HEK293 (cell line): ENCODE data around the gene ABHD11.
A peak's percentile ranks its signal among the peaks of the same experiment; 100 is the strongest.

Source experiments
- KLF1 ChIP-seq: fragments of 450-650 bp; formaldehyde crosslinking; IDR thresholded peaks from 2 replicates; pipeline ENCODE4 v1.5.1; 2016; ENCODE audit warnings: missing biosample characterization, missing genetic modification characterization
- KLF9 ChIP-seq: fragments of 450-650 bp; formaldehyde crosslinking; IDR thresholded peaks from 2 replicates; pipeline ENCODE4 v1.5.1; 2016; ENCODE audit warnings: missing biosample characterization, missing genetic modification characterization, low read depth
- MYNN ChIP-seq: fragments of 450-650 bp; formaldehyde crosslinking; IDR thresholded peaks from 2 replicates; pipeline ENCODE4 v1.5.1; 2016; ENCODE audit warnings: missing biosample characterization, missing genetic modification characterization, borderline replicate concordance
- SCRT2 ChIP-seq: fragments of 450-650 bp; formaldehyde crosslinking; IDR thresholded peaks from 2 replicates; pipeline ENCODE4 v1.5.1; 2016; ENCODE audit warnings: missing biosample characterization, missing genetic modification characterization
- TRIM28 ChIP-seq: IDR thresholded peaks from 2 replicates; pipeline ENCODE4 v1.6.1; 2011; ENCODE audit warnings: low read length, control low read depth, borderline replicate concordance
- ZBTB1 ChIP-seq: fragments of 450-650 bp; formaldehyde crosslinking; IDR thresholded peaks from 2 replicates; pipeline ENCODE4 v1.5.1; 2016; ENCODE audit warnings: missing biosample characterization, missing genetic modification characterization
- ZFP41 ChIP-seq: fragments of 450-650 bp; formaldehyde crosslinking; IDR thresholded peaks from 2 replicates; pipeline ENCODE4 v1.5.1; 2016; ENCODE audit warnings: missing biosample characterization, missing genetic modification characterization, borderline replicate concordance
- ZNF146 ChIP-seq: fragments of 450-650 bp; formaldehyde crosslinking; IDR thresholded peaks from 2 replicates; pipeline ENCODE4 v1.5.1; 2016; ENCODE audit warnings: missing biosample characterization, missing genetic modification characterization
- ZNF157 ChIP-seq: fragments of 450-650 bp; formaldehyde crosslinking; IDR thresholded peaks from 2 replicates; pipeline ENCODE4 v1.5.1; 2016; ENCODE audit warnings: missing biosample characterization, missing genetic modification characterization
- ZNF2 ChIP-seq: fragments of 450-650 bp; formaldehyde crosslinking; IDR thresholded peaks from 2 replicates; pipeline ENCODE4 v1.5.1; 2016; ENCODE audit warnings: missing biosample characterization, missing genetic modification characterization
- ZNF223 ChIP-seq: fragments of 450-650 bp; formaldehyde crosslinking; IDR thresholded peaks from 2 replicates; pipeline ENCODE4 v1.5.1; 2016; ENCODE audit warnings: missing biosample characterization, missing genetic modification characterization
- ZNF394 ChIP-seq: fragments of 450-650 bp; formaldehyde crosslinking; IDR thresholded peaks from 2 replicates; pipeline ENCODE4 v1.5.1; 2016; ENCODE audit warnings: missing biosample characterization, missing genetic modification characterization, mild to moderate bottlenecking, moderate library complexity, borderline replicate concordance
- ZNF416 ChIP-seq: fragments of 450-650 bp; formaldehyde crosslinking; IDR thresholded peaks from 2 replicates; pipeline ENCODE4 v1.5.1; 2016; ENCODE audit warnings: missing biosample characterization, missing genetic modification characterization
- ZNF473 ChIP-seq: fragments of 450-650 bp; formaldehyde crosslinking; IDR thresholded peaks from 2 replicates; pipeline ENCODE4 v1.5.1; 2017; ENCODE audit warnings: missing biosample characterization, missing genetic modification characterization
- ZNF510 ChIP-seq: fragments of 450-650 bp; formaldehyde crosslinking; IDR thresholded peaks from 2 replicates; pipeline ENCODE4 v1.5.1; 2018; ENCODE audit warnings: mild to moderate bottlenecking, missing genetic modification characterization, missing biosample characterization; ENCODE audit not compliant: insufficient replicate concordance
- ZNF660 ChIP-seq: fragments of 450-650 bp; IDR thresholded peaks from 2 replicates; pipeline ENCODE4 v1.5.1; 2018; ENCODE audit warnings: missing biosample characterization, mild to moderate bottlenecking, missing genetic modification characterization
- ZNF843 ChIP-seq: fragments of 450-650 bp; formaldehyde crosslinking; IDR thresholded peaks from 2 replicates; pipeline ENCODE4 v1.5.1; 2016; ENCODE audit warnings: missing biosample characterization, missing genetic modification characterization
- ZSCAN16 ChIP-seq: fragments of 450-650 bp; formaldehyde crosslinking; IDR thresholded peaks from 2 replicates; pipeline ENCODE4 v1.5.1; 2016; ENCODE audit warnings: missing biosample characterization, missing genetic modification characterization
- ZSCAN23 ChIP-seq: fragments of 450-650 bp; formaldehyde crosslinking; IDR thresholded peaks from 2 replicates; pipeline ENCODE4 v1.5.1; 2016; ENCODE audit warnings: missing biosample characterization, missing genetic modification characterization
- TF ChIP-seq, protein P1 (sequence below): fragments of 450-650 bp; formaldehyde crosslinking; IDR thresholded peaks from 2 replicates; pipeline ENCODE4 v1.5.1; 2016; ENCODE audit warnings: missing biosample characterization, missing genetic modification characterization
- TF ChIP-seq, protein P2 (sequence below): fragments of 450-650 bp; formaldehyde crosslinking; IDR thresholded peaks from 2 replicates; pipeline ENCODE4 v1.5.1; 2016; ENCODE audit warnings: missing biosample characterization, missing genetic modification characterization
- TF ChIP-seq, protein P3 (sequence below): fragments of 450-650 bp; formaldehyde crosslinking; IDR thresholded peaks from 2 replicates; pipeline ENCODE4 v1.5.1; 2016; ENCODE audit warnings: missing biosample characterization, missing genetic modification characterization
- TF ChIP-seq, protein P4 (sequence below): fragments of 450-650 bp; formaldehyde crosslinking; IDR thresholded peaks from 2 replicates; pipeline ENCODE4 v1.5.1; 2016; ENCODE audit warnings: missing biosample characterization, missing genetic modification characterization
- TF ChIP-seq, protein P5 (sequence below): fragments of 450-650 bp; formaldehyde crosslinking; IDR thresholded peaks from 2 replicates; pipeline ENCODE4 v1.5.1; 2016; ENCODE audit warnings: missing biosample characterization, missing genetic modification characterization, borderline replicate concordance
- TF ChIP-seq, protein P6 (sequence below): fragments of 450-650 bp; formaldehyde crosslinking; IDR thresholded peaks from 2 replicates; pipeline ENCODE4; 2016; ENCODE audit warnings: missing biosample characterization, missing genetic modification characterization

ABHD11 gene

DNA sequence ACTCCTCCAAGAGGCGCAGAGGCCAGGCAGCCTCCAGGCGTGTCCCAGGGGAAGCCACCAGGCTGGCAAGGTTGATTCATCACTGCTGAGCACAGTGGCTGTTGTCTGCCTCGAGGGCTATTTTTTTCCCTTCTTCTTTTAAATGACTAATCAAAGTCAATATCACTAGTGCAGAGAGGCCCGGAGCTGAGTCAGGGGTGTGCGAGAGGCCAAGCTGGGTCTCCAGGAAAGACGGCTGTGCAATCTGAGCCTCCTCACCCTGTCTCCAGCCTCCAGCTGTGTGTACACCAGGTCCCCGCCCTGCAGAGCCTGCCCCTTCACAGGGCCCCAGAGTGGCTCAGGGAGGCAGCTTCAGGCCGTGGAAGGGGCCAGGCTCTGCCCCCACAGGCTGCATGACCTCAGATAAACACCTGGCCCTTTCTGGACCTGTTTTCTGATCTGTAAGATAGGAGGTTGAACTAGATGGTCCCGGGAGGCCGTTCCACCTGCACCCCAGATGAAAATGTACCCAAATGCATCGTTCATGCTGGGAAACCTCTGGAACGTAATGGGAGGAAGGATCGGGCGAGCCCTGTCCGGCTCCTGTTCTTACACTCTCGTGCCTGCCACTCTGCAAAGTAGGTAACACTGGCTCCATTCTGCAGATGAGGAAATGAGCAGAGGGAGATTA lies 22.8 kb downstream of the ABHD11 start (continued):
- TF ChIP-seq, protein P1, sequence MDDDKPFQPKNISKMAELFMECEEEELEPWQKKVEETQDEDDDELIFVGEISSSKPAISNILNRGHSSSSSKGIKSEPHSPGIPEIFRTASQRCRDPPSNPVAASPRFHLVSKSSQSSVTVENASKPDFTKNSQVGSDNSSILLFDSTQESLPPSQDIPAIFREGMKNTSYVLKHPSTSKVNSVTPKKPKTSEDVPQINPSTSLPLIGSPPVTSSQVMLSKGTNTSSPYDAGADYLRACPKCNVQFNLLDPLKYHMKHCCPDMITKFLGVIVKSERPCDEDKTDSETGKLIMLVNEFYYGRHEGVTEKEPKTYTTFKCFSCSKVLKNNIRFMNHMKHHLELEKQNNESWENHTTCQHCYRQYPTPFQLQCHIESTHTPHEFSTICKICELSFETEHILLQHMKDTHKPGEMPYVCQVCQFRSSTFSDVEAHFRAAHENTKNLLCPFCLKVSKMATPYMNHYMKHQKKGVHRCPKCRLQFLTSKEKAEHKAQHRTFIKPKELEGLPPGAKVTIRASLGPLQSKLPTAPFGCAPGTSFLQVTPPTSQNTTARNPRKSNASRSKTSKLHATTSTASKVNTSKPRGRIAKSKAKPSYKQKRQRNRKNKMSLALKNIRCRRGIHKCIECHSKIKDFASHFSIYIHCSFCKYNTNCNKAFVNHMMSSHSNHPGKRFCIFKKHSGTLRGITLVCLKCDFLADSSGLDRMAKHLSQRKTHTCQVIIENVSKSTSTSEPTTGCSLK = no peak
- TF ChIP-seq ZNF416 (tag by site-specific recombination) (no peak), ZNF843 (peak; percentile 60), ZNF146 (tag by site-specific recombination) (no peak), ZNF510 (tag by site-specific recombination) (no peak), KLF9 (no peak), KLF1 (tag by site-specific recombination) (peak; percentile 60), ZNF2 (no peak; the same call in 1 of the 2 replicates), ZFP41 (no peak), ZNF473 (tag by site-specific recombination) (no peak), SCRT2 (tag by site-specific recombination) (no peak), MYNN (tag by site-specific recombination) (no peak), ZSCAN16 (tag by site-specific recombination) (peak; percentile 77; the same call in 1 of the 2 replicates), ZSCAN23 (0 out of 2 replicates have a peak, but pooled peaks have one; percentile 20), ZBTB1 (tag by site-specific recombination) (no peak), ZNF157 (tag by site-specific recombination) (no peak), ZNF223 (tag by site-specific recombination) (no peak), ZNF660 (tag by site-specific recombination) (peak; percentile 81), TRIM28 (peak; percentile 91), ZNF394 (tag by site-specific recombination) (peak; percentile 61; the same call in 1 of the 2 replicates)
- TF ChIP-seq, protein P2, sequence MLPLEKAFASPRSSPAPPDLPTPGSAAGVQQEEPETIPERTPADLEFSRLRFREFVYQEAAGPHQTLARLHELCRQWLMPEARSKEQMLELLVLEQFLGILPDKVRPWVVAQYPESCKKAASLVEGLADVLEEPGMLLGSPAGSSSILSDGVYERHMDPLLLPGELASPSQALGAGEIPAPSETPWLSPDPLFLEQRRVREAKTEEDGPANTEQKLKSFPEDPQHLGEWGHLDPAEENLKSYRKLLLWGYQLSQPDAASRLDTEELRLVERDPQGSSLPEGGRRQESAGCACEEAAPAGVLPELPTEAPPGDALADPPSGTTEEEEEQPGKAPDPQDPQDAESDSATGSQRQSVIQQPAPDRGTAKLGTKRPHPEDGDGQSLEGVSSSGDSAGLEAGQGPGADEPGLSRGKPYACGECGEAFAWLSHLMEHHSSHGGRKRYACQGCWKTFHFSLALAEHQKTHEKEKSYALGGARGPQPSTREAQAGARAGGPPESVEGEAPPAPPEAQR = no peak
- TF ChIP-seq, protein P3, sequence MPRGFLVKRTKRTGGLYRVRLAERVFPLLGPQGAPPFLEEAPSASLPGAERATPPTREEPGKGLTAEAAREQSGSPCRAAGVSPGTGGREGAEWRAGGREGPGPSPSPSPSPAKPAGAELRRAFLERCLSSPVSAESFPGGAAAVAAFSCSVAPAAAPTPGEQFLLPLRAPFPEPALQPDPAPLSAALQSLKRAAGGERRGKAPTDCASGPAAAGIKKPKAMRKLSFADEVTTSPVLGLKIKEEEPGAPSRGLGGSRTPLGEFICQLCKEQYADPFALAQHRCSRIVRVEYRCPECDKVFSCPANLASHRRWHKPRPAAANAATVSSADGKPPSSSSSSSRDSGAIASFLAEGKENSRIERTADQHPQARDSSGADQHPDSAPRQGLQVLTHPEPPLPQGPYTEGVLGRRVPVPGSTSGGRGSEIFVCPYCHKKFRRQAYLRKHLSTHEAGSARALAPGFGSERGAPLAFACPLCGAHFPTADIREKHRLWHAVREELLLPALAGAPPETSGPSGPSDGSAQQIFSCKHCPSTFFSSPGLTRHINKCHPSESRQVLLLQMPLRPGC (tag by site-specific recombination) = peak; percentile 57
- TF ChIP-seq, protein P4, sequence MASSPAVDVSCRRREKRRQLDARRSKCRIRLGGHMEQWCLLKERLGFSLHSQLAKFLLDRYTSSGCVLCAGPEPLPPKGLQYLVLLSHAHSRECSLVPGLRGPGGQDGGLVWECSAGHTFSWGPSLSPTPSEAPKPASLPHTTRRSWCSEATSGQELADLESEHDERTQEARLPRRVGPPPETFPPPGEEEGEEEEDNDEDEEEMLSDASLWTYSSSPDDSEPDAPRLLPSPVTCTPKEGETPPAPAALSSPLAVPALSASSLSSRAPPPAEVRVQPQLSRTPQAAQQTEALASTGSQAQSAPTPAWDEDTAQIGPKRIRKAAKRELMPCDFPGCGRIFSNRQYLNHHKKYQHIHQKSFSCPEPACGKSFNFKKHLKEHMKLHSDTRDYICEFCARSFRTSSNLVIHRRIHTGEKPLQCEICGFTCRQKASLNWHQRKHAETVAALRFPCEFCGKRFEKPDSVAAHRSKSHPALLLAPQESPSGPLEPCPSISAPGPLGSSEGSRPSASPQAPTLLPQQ = peak; percentile 52; the same call in 1 of the 2 replicates
- TF ChIP-seq, protein P5, sequence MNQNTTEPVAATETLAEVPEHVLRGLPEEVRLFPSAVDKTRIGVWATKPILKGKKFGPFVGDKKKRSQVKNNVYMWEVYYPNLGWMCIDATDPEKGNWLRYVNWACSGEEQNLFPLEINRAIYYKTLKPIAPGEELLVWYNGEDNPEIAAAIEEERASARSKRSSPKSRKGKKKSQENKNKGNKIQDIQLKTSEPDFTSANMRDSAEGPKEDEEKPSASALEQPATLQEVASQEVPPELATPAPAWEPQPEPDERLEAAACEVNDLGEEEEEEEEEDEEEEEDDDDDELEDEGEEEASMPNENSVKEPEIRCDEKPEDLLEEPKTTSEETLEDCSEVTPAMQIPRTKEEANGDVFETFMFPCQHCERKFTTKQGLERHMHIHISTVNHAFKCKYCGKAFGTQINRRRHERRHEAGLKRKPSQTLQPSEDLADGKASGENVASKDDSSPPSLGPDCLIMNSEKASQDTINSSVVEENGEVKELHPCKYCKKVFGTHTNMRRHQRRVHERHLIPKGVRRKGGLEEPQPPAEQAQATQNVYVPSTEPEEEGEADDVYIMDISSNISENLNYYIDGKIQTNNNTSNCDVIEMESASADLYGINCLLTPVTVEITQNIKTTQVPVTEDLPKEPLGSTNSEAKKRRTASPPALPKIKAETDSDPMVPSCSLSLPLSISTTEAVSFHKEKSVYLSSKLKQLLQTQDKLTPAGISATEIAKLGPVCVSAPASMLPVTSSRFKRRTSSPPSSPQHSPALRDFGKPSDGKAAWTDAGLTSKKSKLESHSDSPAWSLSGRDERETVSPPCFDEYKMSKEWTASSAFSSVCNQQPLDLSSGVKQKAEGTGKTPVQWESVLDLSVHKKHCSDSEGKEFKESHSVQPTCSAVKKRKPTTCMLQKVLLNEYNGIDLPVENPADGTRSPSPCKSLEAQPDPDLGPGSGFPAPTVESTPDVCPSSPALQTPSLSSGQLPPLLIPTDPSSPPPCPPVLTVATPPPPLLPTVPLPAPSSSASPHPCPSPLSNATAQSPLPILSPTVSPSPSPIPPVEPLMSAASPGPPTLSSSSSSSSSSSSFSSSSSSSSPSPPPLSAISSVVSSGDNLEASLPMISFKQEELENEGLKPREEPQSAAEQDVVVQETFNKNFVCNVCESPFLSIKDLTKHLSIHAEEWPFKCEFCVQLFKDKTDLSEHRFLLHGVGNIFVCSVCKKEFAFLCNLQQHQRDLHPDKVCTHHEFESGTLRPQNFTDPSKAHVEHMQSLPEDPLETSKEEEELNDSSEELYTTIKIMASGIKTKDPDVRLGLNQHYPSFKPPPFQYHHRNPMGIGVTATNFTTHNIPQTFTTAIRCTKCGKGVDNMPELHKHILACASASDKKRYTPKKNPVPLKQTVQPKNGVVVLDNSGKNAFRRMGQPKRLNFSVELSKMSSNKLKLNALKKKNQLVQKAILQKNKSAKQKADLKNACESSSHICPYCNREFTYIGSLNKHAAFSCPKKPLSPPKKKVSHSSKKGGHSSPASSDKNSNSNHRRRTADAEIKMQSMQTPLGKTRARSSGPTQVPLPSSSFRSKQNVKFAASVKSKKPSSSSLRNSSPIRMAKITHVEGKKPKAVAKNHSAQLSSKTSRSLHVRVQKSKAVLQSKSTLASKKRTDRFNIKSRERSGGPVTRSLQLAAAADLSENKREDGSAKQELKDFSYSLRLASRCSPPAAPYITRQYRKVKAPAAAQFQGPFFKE (tag by site-specific recombination) = no peak
- TF ChIP-seq, protein P6, sequence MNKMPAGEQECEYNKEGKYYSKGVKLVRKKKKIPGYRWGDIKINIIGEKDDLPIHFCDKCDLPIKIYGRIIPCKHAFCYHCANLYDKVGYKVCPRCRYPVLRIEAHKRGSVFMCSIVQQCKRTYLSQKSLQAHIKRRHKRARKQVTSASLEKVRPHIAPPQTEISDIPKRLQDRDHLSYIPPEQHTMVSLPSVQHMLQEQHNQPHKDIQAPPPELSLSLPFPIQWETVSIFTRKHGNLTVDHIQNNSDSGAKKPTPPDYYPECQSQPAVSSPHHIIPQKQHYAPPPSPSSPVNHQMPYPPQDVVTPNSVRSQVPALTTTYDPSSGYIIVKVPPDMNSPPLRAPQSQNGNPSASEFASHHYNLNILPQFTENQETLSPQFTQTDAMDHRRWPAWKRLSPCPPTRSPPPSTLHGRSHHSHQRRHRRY (tag by site-specific recombination) = no peak
